ENCODE results near the gene MS4A14.

DNA sequence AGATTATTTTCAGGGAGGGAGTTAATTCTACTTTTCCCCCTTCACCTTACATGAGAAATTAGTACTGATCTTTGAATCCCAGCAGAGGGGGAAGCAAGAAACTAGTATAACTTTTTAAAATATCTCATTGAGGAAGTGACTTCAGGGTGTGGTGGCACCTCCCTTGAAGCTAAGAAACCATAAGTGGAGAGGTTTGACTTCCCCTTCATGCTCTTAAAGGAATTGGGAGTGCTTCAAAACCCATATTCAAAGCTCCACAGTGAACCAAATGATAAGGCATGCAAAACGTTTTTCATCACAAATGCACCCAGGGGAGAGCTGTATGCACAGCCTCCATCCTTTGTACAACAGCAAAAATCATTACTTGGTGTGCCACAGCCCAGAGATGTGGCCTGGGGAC, 540 bp downstream of the MS4A14 start:
- TF ChIP-seq, protein P1, sequence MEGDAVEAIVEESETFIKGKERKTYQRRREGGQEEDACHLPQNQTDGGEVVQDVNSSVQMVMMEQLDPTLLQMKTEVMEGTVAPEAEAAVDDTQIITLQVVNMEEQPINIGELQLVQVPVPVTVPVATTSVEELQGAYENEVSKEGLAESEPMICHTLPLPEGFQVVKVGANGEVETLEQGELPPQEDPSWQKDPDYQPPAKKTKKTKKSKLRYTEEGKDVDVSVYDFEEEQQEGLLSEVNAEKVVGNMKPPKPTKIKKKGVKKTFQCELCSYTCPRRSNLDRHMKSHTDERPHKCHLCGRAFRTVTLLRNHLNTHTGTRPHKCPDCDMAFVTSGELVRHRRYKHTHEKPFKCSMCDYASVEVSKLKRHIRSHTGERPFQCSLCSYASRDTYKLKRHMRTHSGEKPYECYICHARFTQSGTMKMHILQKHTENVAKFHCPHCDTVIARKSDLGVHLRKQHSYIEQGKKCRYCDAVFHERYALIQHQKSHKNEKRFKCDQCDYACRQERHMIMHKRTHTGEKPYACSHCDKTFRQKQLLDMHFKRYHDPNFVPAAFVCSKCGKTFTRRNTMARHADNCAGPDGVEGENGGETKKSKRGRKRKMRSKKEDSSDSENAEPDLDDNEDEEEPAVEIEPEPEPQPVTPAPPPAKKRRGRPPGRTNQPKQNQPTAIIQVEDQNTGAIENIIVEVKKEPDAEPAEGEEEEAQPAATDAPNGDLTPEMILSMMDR (IDR thresholded peaks at IDR 0.05): no peak
- TF ChIP-seq POLR2A (IDR thresholded peaks at IDR 0.05): no peak
